Raji (cell line): ENCODE data around the gene DAP3.

ENCODE experiments used
- POLR2A ChIP-seq: IDR thresholded peaks from 2 replicates; pipeline ENCODE4 v1.6.1; 2011; ENCODE audit warnings: low read depth, low read length, control low read depth; ENCODE audit not compliant: insufficient read depth

DAP3 gene

DNA sequence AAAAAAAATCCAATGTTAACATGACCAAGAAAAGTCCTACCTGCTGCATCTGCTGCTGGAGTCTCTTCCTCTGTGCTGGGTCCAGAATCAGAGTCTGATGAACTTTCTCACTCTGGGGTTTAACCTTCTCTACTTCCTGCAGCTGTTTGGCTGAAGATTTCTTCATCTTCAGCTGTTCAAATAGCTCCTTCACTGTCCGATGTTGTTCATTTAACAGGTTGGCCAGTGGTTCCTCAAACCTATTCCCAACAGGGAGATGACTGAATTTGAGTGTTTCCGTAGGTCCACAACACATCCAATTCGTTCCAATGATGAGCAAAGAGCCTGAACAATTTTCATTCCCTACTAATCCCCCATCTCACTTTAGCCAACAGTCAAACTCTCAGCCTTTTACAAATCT is 88.7 kb downstream of the DAP3 start:
- TF ChIP-seq POLR2A, result no peak
